ENCODE data around the gene IGF2BP2. TPM values are rescaled to one million over a fixed set of nuclear protein-coding genes. Genes with fewer than 3 reads are reported as not detected.
"Not testable (repeated sequence)": the region's sequence is repeated elsewhere in the genome, so short reads cannot be mapped to it uniquely, and the experiment has no call there.

IGF2BP2 gene
- total RNA-seq, 1 donor from 2014 or later: 187 TPM

DNA sequence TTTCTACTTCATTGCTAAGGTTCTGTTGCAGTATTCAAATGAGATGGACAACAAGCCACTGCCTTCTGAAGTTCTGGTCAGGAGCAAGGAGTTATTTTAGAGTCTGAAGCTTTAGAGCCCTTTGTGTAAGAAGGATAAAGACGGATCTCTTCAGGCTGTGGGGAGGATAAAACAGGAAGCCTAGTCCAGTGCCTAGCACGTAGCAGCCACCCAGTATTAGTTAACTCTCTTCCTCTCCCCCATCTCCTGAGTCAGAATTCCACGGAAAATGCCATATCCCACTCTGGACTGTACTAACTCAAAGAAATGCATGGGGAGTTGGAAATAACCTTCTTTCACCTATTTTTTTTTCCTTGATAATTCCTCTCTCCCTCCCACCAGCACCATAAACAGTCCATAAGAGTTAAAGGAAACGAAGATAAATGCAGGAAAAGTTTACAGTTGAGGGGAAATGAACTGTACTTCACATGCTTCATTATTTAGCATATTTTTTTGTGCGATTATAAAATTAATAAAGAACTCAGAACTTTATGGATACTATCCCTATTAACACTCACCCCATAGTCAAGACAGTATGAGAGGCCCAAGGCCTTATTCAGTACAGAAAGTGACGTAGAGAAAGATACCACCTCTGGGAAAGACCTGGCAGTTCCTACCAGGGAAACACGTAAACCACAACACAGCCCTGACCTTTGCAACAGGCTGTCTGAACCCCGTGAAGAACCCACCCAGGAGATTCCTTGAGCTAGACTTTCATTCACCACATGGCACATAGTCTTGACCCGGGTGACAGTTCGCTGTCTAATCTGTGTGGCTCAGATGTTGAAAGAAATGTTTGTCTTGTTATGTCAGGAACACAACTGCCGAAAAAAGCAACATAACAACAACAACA lies 9.2 kb downstream of the IGF2BP2 start:
- H3K4me1 Mint-ChIP-seq (ENCODE audit: low read depth): peaks cover 44% of the 10 kb centered on the region
- TF ChIP-seq CTCF (IDR thresholded peaks at IDR 0.05; ENCODE audit: unreplicated experiment): no peak
- no peaks in the 10 kb centered on the region for H3K9me3 Mint-ChIP-seq (ENCODE audit: low read depth)
- no peak overlapping the region for H3K4me3 Mint-ChIP-seq (ENCODE audit: low read depth)
- H3K27ac Mint-ChIP-seq: peak overlapping the region; percentile 64
- H3K36me3 Mint-ChIP-seq (ENCODE audit: insufficient read depth): no peaks in the 10 kb centered on the region
- no peaks in the 10 kb centered on the region for H3K27me3 Mint-ChIP-seq
- DNase-seq (ENCODE audit: low spot score, unreplicated experiment): no peak

- DNase-seq (ENCODE audit: low spot score, unreplicated experiment): no peak
- no peak for TF ChIP-seq CTCF (IDR thresholded peaks at IDR 0.05; ENCODE audit: unreplicated experiment)
- H3K4me1 Mint-ChIP-seq (ENCODE audit: low read depth): peaks cover 35% of the 10 kb centered on the region
- no peak overlapping the region for H3K4me3 Mint-ChIP-seq (ENCODE audit: low read depth)
- no peaks in the 10 kb centered on the region for H3K36me3 Mint-ChIP-seq (ENCODE audit: insufficient read depth)
- no peaks in the 10 kb centered on the region for H3K9me3 Mint-ChIP-seq (ENCODE audit: low read depth)
- peak overlapping the region; percentile 85 for H3K27ac Mint-ChIP-seq
- H3K27me3 Mint-ChIP-seq: no peaks in the 10 kb centered on the region
Observed at GRCh38 chr3:185813691-185814215, 11.1 kb downstream of the IGF2BP2 start.

GRCh38 chr3:185813205-185813604 lies 11.6 kb downstream of the IGF2BP2 start:
- DNase-seq (ENCODE audit: low spot score, unreplicated experiment): no peak
- H3K4me3 Mint-ChIP-seq (ENCODE audit: low read depth): no peak overlapping the region
- H3K27me3 Mint-ChIP-seq: no peaks in the 10 kb centered on the region
- H3K9me3 Mint-ChIP-seq (ENCODE audit: low read depth): no peaks in the 10 kb centered on the region
- no peaks in the 10 kb centered on the region for H3K36me3 Mint-ChIP-seq (ENCODE audit: insufficient read depth)
- H3K27ac Mint-ChIP-seq: no peak overlapping the region
- peaks cover 32% of the 10 kb centered on the region for H3K4me1 Mint-ChIP-seq (ENCODE audit: low read depth)
- TF ChIP-seq CTCF (IDR thresholded peaks at IDR 0.05; ENCODE audit: unreplicated experiment): no peak

DNA sequence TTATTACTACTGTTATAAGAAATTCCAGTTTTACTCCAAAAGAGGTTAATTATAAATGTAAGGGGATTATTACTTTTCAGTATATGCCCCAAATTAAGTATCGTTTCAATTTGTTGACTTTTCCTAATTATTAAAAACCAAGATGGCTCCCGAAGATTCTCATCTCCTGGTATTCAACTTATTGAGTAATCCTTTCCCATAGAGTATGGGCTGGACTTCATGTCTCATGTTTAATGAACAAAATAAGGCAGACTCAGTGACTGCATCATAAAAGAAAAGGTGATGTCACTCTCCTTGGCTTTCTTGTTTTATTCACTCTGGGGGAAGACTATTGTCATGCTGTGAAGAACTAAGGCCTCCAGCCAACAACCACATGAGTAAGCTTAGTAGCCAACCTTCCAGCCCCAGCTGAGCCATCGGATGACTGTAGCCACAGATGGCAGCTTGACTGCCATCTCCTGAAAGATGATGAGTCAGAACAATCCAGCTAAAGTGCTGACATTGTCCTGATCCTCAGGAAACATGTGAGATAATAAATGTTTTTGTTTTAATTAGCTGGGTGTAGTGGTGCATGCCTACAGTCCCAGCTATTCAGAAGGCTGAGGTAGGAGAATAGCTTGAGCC lies 17.3 kb downstream of the IGF2BP2 start:
- H3K36me3 Mint-ChIP-seq (ENCODE audit: insufficient read depth): peaks cover 3% of the 10 kb centered on the region
- no peak for TF ChIP-seq CTCF (IDR thresholded peaks at IDR 0.05; ENCODE audit: unreplicated experiment)
- no peaks in the 10 kb centered on the region for H3K27me3 Mint-ChIP-seq
- no peak for DNase-seq (ENCODE audit: low spot score, unreplicated experiment)
- H3K9me3 Mint-ChIP-seq (ENCODE audit: low read depth): no peaks in the 10 kb centered on the region
- no peak overlapping the region for H3K4me3 Mint-ChIP-seq (ENCODE audit: low read depth)
- no peak overlapping the region for H3K27ac Mint-ChIP-seq
- H3K4me1 Mint-ChIP-seq (ENCODE audit: low read depth): peaks cover 7% of the 10 kb centered on the region

- H3K27me3 Mint-ChIP-seq; DNase-seq (ENCODE audit: low spot score, unreplicated experiment); H3K27ac Mint-ChIP-seq; H3K9me3 Mint-ChIP-seq (ENCODE audit: low read depth); H3K4me3 Mint-ChIP-seq (ENCODE audit: low read depth): not testable (repeated sequence)
- peaks cover 10% of the 10 kb centered on the region for H3K36me3 Mint-ChIP-seq (ENCODE audit: insufficient read depth)
- peaks cover 27% of the 10 kb centered on the region for H3K4me1 Mint-ChIP-seq (ENCODE audit: low read depth)
Observed at GRCh38 chr3:185798831-185799110, 26.1 kb downstream of the IGF2BP2 start.
